HL-60 (cell line): ENCODE measurements around the gene SLC36A1.

Source experiments
- DNase-seq, 2 experiments: peaks; one replicate each; pipeline ENCODE4 v3.0.0-alpha.2; 2010 to 2020; ENCODE audit warnings: low read depth in 1 of 2, low spot score in 1 of 2
- H3K27ac ChIP-seq: fragments of 250-450 bp; sonication (Bioruptor Pico); replicated peaks from 2 replicates; pipeline ENCODE4 v1.5.1; 2020; ENCODE audit warnings: mild to moderate bottlenecking, moderate library complexity
- H3K27me3 ChIP-seq: fragments of 250-450 bp; sonication (Bioruptor Pico); 2 replicates; pipeline ENCODE4 v1.5.1; 2021; ENCODE audit warnings: mild to moderate bottlenecking, moderate library complexity; ENCODE audit not compliant: insufficient read depth, poor library complexity, severe bottlenecking
- H3K4me3 ChIP-seq: replicated peaks from 2 replicates; pipeline ENCODE4 v1.5.1; 2011; ENCODE audit warnings: mild to moderate bottlenecking, control low read depth, low read length; ENCODE audit not compliant: insufficient read depth
- GABPA ChIP-seq: IDR thresholded peaks from 2 replicates; pipeline ENCODE4 v1.6.1; 2012; ENCODE audit warnings: low read depth
- POLR2AphosphoS5 ChIP-seq: IDR thresholded peaks from 2 replicates; pipeline ENCODE4 v1.6.1; 2012; ENCODE audit warnings: low read depth
- SPI1 ChIP-seq: IDR thresholded peaks from 2 replicates; pipeline ENCODE4 v1.6.1; 2012; ENCODE audit warnings: low read depth, mild to moderate bottlenecking, borderline replicate concordance
- TF ChIP-seq, protein P1 (sequence below): IDR thresholded peaks from 2 replicates; pipeline ENCODE4 v1.6.1; 2012; ENCODE audit warnings: low read depth; ENCODE audit not compliant: insufficient replicate concordance
- TF ChIP-seq, protein P2 (sequence below): IDR thresholded peaks from one replicate; pipeline ENCODE4 v1.5.1; 2011; ENCODE audit warnings: low read length, control low read depth, inconsistent platforms; ENCODE audit not compliant: insufficient read depth

SLC36A1 gene

DNA sequence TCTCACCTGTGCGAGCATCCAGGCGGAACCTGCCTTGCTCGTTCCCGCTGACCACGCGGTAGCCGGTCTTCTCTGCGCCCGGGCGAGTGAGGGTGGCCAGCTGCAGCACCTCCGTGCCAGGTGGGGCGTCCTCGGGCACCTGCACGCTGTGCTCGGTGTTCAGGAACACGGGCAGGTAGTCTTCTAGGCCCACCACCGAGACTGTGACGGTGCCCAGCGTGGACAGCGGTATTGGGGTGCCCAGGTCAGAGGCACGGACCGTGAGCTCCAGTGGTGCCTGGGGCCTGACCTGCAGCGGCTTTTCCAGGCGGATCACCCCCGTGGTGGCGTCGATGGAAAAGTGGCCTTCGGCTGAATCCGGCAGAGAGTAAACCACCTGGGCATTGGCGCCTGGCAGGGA is 84.2 kb downstream of the SLC36A1 start:
- no peak for DNase-seq
- H3K27ac ChIP-seq, result no peak overlapping the region
- H3K27me3 ChIP-seq, result no peaks in the 10 kb centered on the region
- TF ChIP-seq, protein P1, sequence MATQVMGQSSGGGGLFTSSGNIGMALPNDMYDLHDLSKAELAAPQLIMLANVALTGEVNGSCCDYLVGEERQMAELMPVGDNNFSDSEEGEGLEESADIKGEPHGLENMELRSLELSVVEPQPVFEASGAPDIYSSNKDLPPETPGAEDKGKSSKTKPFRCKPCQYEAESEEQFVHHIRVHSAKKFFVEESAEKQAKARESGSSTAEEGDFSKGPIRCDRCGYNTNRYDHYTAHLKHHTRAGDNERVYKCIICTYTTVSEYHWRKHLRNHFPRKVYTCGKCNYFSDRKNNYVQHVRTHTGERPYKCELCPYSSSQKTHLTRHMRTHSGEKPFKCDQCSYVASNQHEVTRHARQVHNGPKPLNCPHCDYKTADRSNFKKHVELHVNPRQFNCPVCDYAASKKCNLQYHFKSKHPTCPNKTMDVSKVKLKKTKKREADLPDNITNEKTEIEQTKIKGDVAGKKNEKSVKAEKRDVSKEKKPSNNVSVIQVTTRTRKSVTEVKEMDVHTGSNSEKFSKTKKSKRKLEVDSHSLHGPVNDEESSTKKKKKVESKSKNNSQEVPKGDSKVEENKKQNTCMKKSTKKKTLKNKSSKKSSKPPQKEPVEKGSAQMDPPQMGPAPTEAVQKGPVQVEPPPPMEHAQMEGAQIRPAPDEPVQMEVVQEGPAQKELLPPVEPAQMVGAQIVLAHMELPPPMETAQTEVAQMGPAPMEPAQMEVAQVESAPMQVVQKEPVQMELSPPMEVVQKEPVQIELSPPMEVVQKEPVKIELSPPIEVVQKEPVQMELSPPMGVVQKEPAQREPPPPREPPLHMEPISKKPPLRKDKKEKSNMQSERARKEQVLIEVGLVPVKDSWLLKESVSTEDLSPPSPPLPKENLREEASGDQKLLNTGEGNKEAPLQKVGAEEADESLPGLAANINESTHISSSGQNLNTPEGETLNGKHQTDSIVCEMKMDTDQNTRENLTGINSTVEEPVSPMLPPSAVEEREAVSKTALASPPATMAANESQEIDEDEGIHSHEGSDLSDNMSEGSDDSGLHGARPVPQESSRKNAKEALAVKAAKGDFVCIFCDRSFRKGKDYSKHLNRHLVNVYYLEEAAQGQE, result no peak
- no peak for TF ChIP-seq POLR2AphosphoS5
- TF ChIP-seq, protein P2, sequence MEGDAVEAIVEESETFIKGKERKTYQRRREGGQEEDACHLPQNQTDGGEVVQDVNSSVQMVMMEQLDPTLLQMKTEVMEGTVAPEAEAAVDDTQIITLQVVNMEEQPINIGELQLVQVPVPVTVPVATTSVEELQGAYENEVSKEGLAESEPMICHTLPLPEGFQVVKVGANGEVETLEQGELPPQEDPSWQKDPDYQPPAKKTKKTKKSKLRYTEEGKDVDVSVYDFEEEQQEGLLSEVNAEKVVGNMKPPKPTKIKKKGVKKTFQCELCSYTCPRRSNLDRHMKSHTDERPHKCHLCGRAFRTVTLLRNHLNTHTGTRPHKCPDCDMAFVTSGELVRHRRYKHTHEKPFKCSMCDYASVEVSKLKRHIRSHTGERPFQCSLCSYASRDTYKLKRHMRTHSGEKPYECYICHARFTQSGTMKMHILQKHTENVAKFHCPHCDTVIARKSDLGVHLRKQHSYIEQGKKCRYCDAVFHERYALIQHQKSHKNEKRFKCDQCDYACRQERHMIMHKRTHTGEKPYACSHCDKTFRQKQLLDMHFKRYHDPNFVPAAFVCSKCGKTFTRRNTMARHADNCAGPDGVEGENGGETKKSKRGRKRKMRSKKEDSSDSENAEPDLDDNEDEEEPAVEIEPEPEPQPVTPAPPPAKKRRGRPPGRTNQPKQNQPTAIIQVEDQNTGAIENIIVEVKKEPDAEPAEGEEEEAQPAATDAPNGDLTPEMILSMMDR, result no peak
- no peak for TF ChIP-seq GABPA
- TF ChIP-seq SPI1, result no peak
- no peak overlapping the region for H3K4me3 ChIP-seq

DNA sequence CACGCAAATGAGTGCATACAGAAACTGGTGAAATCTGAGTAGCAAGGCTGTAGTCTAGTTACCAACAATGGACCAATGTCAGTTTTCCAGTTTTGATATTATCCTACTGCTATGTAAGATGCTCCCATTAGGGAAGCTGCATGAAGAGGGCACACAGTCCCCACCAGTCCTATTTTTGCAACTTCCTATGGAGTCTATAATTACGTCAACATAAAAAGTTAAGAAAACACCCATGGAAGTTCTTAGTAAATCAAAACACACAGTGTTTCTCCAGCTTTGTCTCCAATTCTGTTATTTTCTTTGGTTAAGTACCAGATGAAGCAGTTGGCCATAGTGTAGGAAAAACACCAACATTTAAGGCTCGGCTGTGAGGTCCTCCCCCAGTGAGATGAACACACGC is 85.0 kb downstream of the SLC36A1 start:
- Histone ChIP-seq H3K4me3 (no peak overlapping the region), H3K27me3 (no peaks in the 10 kb centered on the region), H3K27ac (no peak overlapping the region)
- no peak for TF ChIP-seq GABPA
- TF ChIP-seq POLR2AphosphoS5, result no peak
- TF ChIP-seq SPI1, result no peak
- TF ChIP-seq, protein P2, result no peak
- TF ChIP-seq, protein P1, result no peak
- no peak for DNase-seq

DNA sequence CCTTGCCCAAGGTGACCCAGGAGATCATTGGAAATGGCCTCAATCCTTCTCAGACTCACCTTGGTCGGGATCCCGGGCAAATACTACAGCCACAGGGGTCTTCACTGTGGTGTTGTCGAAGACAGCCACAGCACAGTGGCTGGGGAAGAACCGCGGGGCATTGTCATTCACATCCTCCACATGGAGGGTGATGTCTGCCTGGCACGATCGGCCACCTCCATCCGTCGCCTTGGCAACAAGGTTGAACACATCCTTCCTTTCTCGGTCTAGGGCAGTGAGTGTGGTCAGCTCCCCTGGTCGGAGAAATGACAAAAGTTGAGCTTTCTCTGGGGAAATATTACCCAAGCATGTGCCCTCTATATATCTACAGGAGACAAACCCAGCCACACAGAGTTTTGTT is 86.9 kb downstream of the SLC36A1 start:
- H3K27ac ChIP-seq, result no peak overlapping the region
- no peaks in the 10 kb centered on the region for H3K27me3 ChIP-seq
- TF ChIP-seq GABPA, result no peak
- no peak for TF ChIP-seq SPI1
- TF ChIP-seq, protein P1, result no peak
- no peak for TF ChIP-seq POLR2AphosphoS5
- TF ChIP-seq, protein P2, result no peak
- DNase-seq, result no peak
- no peak overlapping the region for H3K4me3 ChIP-seq
